HepG2 (cell line): ENCODE data around the gene UBTD2. TPM values are rescaled to one million over a fixed set of nuclear protein-coding genes. Genes with fewer than 3 reads are reported as not detected.

ENCODE experiments used
- ATAC-seq: fragments of 200-7000 bp; cut with Tn5 transposase; 3 replicates; pipeline ENCODE4 v1.9.1; 2020; ENCODE audit warnings: mild to moderate bottlenecking, moderate library complexity
- BruUV-seq: library from RNA; stranded (reverse); fragments of 400-500 nt; replicated peaks from 2 replicates; lab custom pipeline; 2021; lab: Mats Ljungman, UMichigan
- CTCF ChIA-PET: fragments of 300-600 bp; formaldehyde crosslinking; extraction: SDS; loops from one replicate; lab custom pipeline; 2021; ENCODE audit warnings: low total read pairs, inconsistent platforms, low intra/inter-chr PET ratio; lab: Yijun Ruan, JAX
- POLR2A ChIA-PET: fragments of 350-600 bp; sonication (Branson Sonifier 250); formaldehyde crosslinking; loops from one replicate; lab custom pipeline; 2020; ENCODE audit warnings: antibody characterized with exemption, inconsistent platforms; lab: Yijun Ruan, JAX
- DNase-seq: peaks from one replicate; pipeline ENCODE4 v3.0.0-alpha.2; 2015; ENCODE audit warnings: low spot score
- FAIRE-seq: peaks from 3 replicates; lab custom pipeline; 2011; peaks lifted over from hg19 to GRCh38; lab: Jason Lieb, UNC
- H2AFZ ChIP-seq: one replicate; pipeline ENCODE4 v1.6.1; 2011; ENCODE audit warnings: low read length, inconsistent platforms
- H3K27ac ChIP-seq: fragments of 300-600 bp; 3 replicates; pipeline ENCODE4 v1.8.0; 2011; ENCODE audit warnings: mixed run types, mild to moderate bottlenecking, mixed read lengths, low read length, inconsistent platforms; ENCODE audit not compliant: insufficient read depth; ENCODE audit errors: extremely low read length
- H3K27me3 ChIP-seq, 2 experiments: fragments of 200-600 bp in 1 of 2; 2 replicates in 1 of 2; 3 replicates in 1 of 2; pipeline versions ENCODE4 v1.6.0 to v1.8.0; 2011; ENCODE audit warnings: low read length in 2 of 2, mild to moderate bottlenecking in 2 of 2, moderate library complexity in 2 of 2, inconsistent platforms in 1 of 2; ENCODE audit not compliant: insufficient read depth in 2 of 2, control insufficient read depth in 1 of 2
- H3K36me3 ChIP-seq, 2 experiments: fragments of 200-600 bp in 1 of 2; replicated peaks in 1 of 2; 2 replicates in 1 of 2; 3 replicates in 1 of 2; pipeline versions ENCODE4 v1.5.1 to v1.8.0; 2011; ENCODE audit warnings: low read length in 2 of 2, inconsistent platforms in 1 of 2; ENCODE audit not compliant: insufficient read depth in 2 of 2, control insufficient read depth in 1 of 2
- H3K4me1 ChIP-seq: 2 replicates; pipeline ENCODE4 v1.5.1; 2012; ENCODE audit warnings: low read length, inconsistent platforms; ENCODE audit not compliant: insufficient read depth
- H3K4me2 ChIP-seq: 2 replicates; pipeline ENCODE4 v1.6.0; 2011; ENCODE audit warnings: low read depth, low read length, inconsistent platforms
- H3K4me3 ChIP-seq, 3 experiments: fragments of 200-600 bp in 1 of 3; sonication (generic), shearing (Covaris generic) in 1 of 3; replicated peaks in 1 of 3; 2 replicates each; pipeline ENCODE4 v1.5.1; 2011 to 2016; ENCODE audit warnings: low read length in 3 of 3, inconsistent platforms in 2 of 3, low read depth in 2 of 3, mild to moderate bottlenecking in 2 of 3, control low read depth in 1 of 3, mixed read lengths in 1 of 3; ENCODE audit not compliant: insufficient read depth in 1 of 3
- H3K79me2 ChIP-seq: one replicate; pipeline ENCODE4 v1.6.1; 2011; ENCODE audit warnings: low read length, inconsistent platforms; ENCODE audit not compliant: insufficient read depth
- H3K9ac ChIP-seq: 2 replicates; pipeline ENCODE4 v1.6.0; 2011; ENCODE audit warnings: mild to moderate bottlenecking, low read depth, low read length, inconsistent platforms; ENCODE audit not compliant: insufficient read depth
- H3K9me3 ChIP-seq: 2 replicates; pipeline ENCODE4 v1.5.1; 2012; ENCODE audit warnings: mild to moderate bottlenecking, low read length
- H4K20me1 ChIP-seq: 2 replicates; pipeline ENCODE4 v1.6.0; 2011; ENCODE audit warnings: inconsistent platforms, mild to moderate bottlenecking, low read length, moderate library complexity; ENCODE audit not compliant: insufficient read depth
- BCLAF1 ChIP-seq: fragments of 450-650 bp; IDR thresholded peaks from 2 replicates; pipeline ENCODE4 v1.6.1; 2017; ENCODE audit warnings: mild to moderate bottlenecking
- FOXP4 ChIP-seq: sonication (generic); formaldehyde crosslinking; IDR thresholded peaks from 2 replicates; pipeline ENCODE4 v1.4.0; 2020; ENCODE audit warnings: missing genetic modification reagents
- PHF20 ChIP-seq: sonication (generic); formaldehyde crosslinking; IDR thresholded peaks from 2 replicates; pipeline ENCODE4 v1.5.0; 2020; ENCODE audit warnings: mild to moderate bottlenecking, missing genetic modification reagents
- SAFB2 ChIP-seq: sonication (generic); formaldehyde crosslinking; IDR thresholded peaks from 2 replicates; pipeline ENCODE4 v1.5.1; 2020; ENCODE audit warnings: missing genetic modification reagents, low read depth, mild to moderate bottlenecking, borderline replicate concordance
- SALL2 ChIP-seq: sonication (generic); formaldehyde crosslinking; IDR thresholded peaks from 2 replicates; pipeline ENCODE4 v1.8.1; 2023; ENCODE audit warnings: mild to moderate bottlenecking, missing genetic modification reagents, inconsistent platforms
- ZBTB3 ChIP-seq: sonication (generic); formaldehyde crosslinking; IDR thresholded peaks from 2 replicates; pipeline ENCODE4 v1.4.0; 2020; ENCODE audit warnings: low read depth, mild to moderate bottlenecking, moderate library complexity, missing genetic modification reagents, borderline replicate concordance
- ZNF615 ChIP-seq: sonication (generic); formaldehyde crosslinking; IDR thresholded peaks from 2 replicates; pipeline ENCODE4 v1.5.0; 2020; ENCODE audit warnings: mild to moderate bottlenecking, missing genetic modification reagents, borderline replicate concordance
- ZNF703 ChIP-seq: sonication (generic); formaldehyde crosslinking; IDR thresholded peaks from 2 replicates; pipeline ENCODE4 v1.5.1; 2020; ENCODE audit warnings: missing genetic modification reagents, mild to moderate bottlenecking, moderate library complexity, borderline replicate concordance
- ZNF776 ChIP-seq: sonication (generic); formaldehyde crosslinking; IDR thresholded peaks from 2 replicates; pipeline ENCODE4 v1.4.0; 2020; ENCODE audit warnings: mild to moderate bottlenecking, missing genetic modification reagents
- ZSCAN12 ChIP-seq: sonication (generic); formaldehyde crosslinking; IDR thresholded peaks from 2 replicates; pipeline ENCODE4 v1.9.0; 2021; ENCODE audit warnings: mild to moderate bottlenecking, missing genetic modification reagents
- WGBS: methylation state at CpG from one replicate; pipeline ENCODE4 v1.1.6; 2017; ENCODE audit warnings: low lambda C conversion rate; 5-methylcytosine and 5-hydroxymethylcytosine counted together
- in situ Hi-C: cut with HindIII; loops from 2 replicates; pipeline ENCODE4 v1.10.0; 2017; ENCODE audit warnings: low pct_unique_long_range_greater_than_20kb; ENCODE audit not compliant: extremely low pct_ligation_motif_present
- intact Hi-C: fragments of 100-400 bp; cut with micrococcal nuclease; formaldehyde crosslinking; loops from one replicate; pipeline ENCODE4 v1.10.0; 2022; ENCODE audit not compliant: unreplicated experiment
- polyA plus RNA-seq, 8 experiments: library from polyadenylated mRNA; depleted of rRNA in 3 of 8; stranded (reverse) in 7 of 8; unstranded in 1 of 8; fragments of >200 nt; fragmentation: Illumina TruSeq in 4 of 8; extraction: Trizol in 4 of 8; gene quantifications; 2 replicates each; pipeline versions ENCODE4 v1.2.1 to v1.2.3, GENCODE V29; 2011 to 2016; ENCODE audit warnings: low read depth in 4 of 8, missing spikeins in 1 of 8, mixed read lengths in 1 of 8; ENCODE audit not compliant: insufficient read depth in 1 of 8
- total RNA-seq, 5 experiments: library from RNA; depleted of rRNA; stranded (reverse); fragments of >200 nt; fragmentation: Illumina TruSeq; extraction: Trizol; gene quantifications; 2 replicates each; pipeline ENCODE4 v1.2.3, GENCODE V29; 2016; ENCODE audit warnings: low read depth in 1 of 5

The UBTD2 gene
- total and polyA plus RNA-seq, 2 of the 13 experiments (the other 11 are each of a cell fraction or from before 2014, with no cell fraction given), result 15.2 to 24.1 TPM

- BruUV-seq, result no TSS peak
- Histone ChIP-seq H3K27ac (peak overlapping the region; percentile 54), H3K4me3 (peak overlapping the region in 2 of 3 experiments; percentile 82 to 87; a peak in 4 of 6 replicates), H3K79me2 (peaks cover 72% of the 10 kb centered on the region), H2AFZ (no peak overlapping the region), H3K36me3 (0 out of 5 replicates have a peak, but pooled peaks cover 0 to 3% of the 10 kb centered on the region in 2 experiments), H3K4me1 (peaks cover 73% of the 10 kb centered on the region), H3K27me3 (no peaks in the 10 kb centered on the region; a peak in 1 of 5 replicates), H3K4me2 (peak overlapping the region; percentile 83), H3K9me3 (no peaks in the 10 kb centered on the region), H4K20me1 (0 out of 2 replicates have a peak, but pooled peaks cover 14% of the 10 kb centered on the region), H3K9ac (no peak overlapping the region)
- POLR2A ChIA-PET, result interaction anchor here (2.3 kb wide), 1 partner anchor 106 kb away, joined by 10 read pairs; no protein-coding TSS in a partner anchor
- intact Hi-C loops, result loop anchor here (5.0 kb wide), 2 partner anchors 44 to 74 kb away; no protein-coding TSS in a partner anchor
- 72% methylated on average over 4 of the region's 4 CpGs for WGBS
- TF ChIP-seq ZNF615 (no peak), FOXP4 (CRISPR knock-in tag) (no peak), BCLAF1 (no peak), PHF20 (no peak), ZSCAN12 (CRISPR knock-in tag) (no peak), SAFB2 (no peak), ZBTB3 (CRISPR knock-in tag) (no peak), ZNF776 (CRISPR knock-in tag) (no peak), SALL2 (no peak), ZNF703 (no peak)
- DNase-seq (no peak), ATAC-seq (no peak), FAIRE-seq (no peak)
- in situ Hi-C loops, result loop anchor here (10.0 kb wide), 1 partner anchor 176 kb away; no protein-coding TSS in a partner anchor
- CTCF ChIA-PET, result interaction anchor here (0.6 kb wide), 1 partner anchor 8 kb away, joined by 3 read pairs; no protein-coding TSS in a partner anchor
These were observed 2.6 kb downstream of the UBTD2 start for GRCh38 chr5:172280929-172281328.
